GM10248 (cell line): ENCODE results near the gene RET.

Experiments
- CTCF ChIA-PET: fragments of 300-600 bp; sonication (Branson Sonifier 250); formaldehyde crosslinking; extraction: SDS; loops from one replicate; lab custom pipeline; 2021; ENCODE audit warnings: antibody characterized with exemption; lab: Yijun Ruan, JAX
- POLR2A ChIA-PET: fragments of 350-650 bp; sonication (Branson Sonifier 250); formaldehyde crosslinking; extraction: SDS; loops from one replicate; lab custom pipeline; 2020; ENCODE audit warnings: antibody characterized with exemption; lab: Yijun Ruan, JAX
- DNase-seq: peaks from one replicate; pipeline ENCODE4 v3.0.0; 2012; ENCODE audit errors: extremely low spot score
- CTCF ChIP-seq: IDR thresholded peaks from 2 replicates; pipeline ENCODE4 v1.5.1; 2012; ENCODE audit warnings: mild to moderate bottlenecking, low read depth; ENCODE audit errors: extremely low read depth, missing control alignments, control extremely low read depth

The RET gene

GRCh38 chr10:43166880-43167497, 90.1 kb downstream of the RET start:
- ChIA-PET CTCF (no interaction called here), POLR2A (no interaction called here)
- DNase-seq, result no peak
- no peak for TF ChIP-seq CTCF

- TF ChIP-seq CTCF, result no peak
- DNase-seq, result no peak
- ChIA-PET POLR2A (no interaction called here), CTCF (interaction anchor here (1.0 kb wide), 1 partner anchor 37 kb away, joined by 3 read pairs; no protein-coding TSS in a partner anchor)
These were observed 90.6 kb downstream of the RET start for GRCh38 chr10:43167498-43167889.

GRCh38 chr10:43170491-43170890, 93.6 kb downstream of the RET start:
- POLR2A ChIA-PET, result no interaction called here
- no peak for DNase-seq
- no peak for TF ChIP-seq CTCF
- CTCF ChIA-PET, result interaction anchor here (1.1 to 1.9 kb wide), 3 partner anchors 11 to 35 kb away, joined by 3 to 5 read pairs (median 4); no protein-coding TSS in a partner anchor

GRCh38 chr10:43172645-43173044, 95.8 kb downstream of the RET start:
- DNase-seq, result no peak
- TF ChIP-seq CTCF, result no peak
- POLR2A ChIA-PET, result no interaction called here
- CTCF ChIA-PET, result interaction anchor here (1.0 to 2.2 kb wide), 4 partner anchors 9 to 29 kb away, joined by 3 to 7 read pairs (median 4); no protein-coding TSS in a partner anchor

GRCh38 chr10:43173120-43173519, 96.3 kb downstream of the RET start:
- CTCF ChIA-PET, result interaction anchor here (2.2 kb wide), 1 partner anchor 10 kb away, joined by 7 read pairs; no protein-coding TSS in a partner anchor
- POLR2A ChIA-PET, result no interaction called here
- no peak for TF ChIP-seq CTCF
- DNase-seq, result no peak

GRCh38 chr10:43174969-43175368, 98.1 kb downstream of the RET start:
- CTCF ChIA-PET, result interaction anchor here (1.1 to 1.7 kb wide), 5 partner anchors 9 to 30 kb away, joined by 3 to 4 read pairs (median 4); no protein-coding TSS in a partner anchor
- no peak for TF ChIP-seq CTCF
- no peak for DNase-seq
- POLR2A ChIA-PET, result no interaction called here
